HG03571 (cell line): ENCODE measurements around the gene LYPD5.
"Not testable (repeated sequence)": the region's sequence is repeated elsewhere in the genome, so short reads cannot be mapped to it uniquely, and the experiment has no call there.

Experiments
- ATAC-seq: cut with Tn5 transposase; IDR thresholded peaks from one replicate; pipeline ENCODE4 v1.9.1; 2021; ENCODE audit not compliant: unreplicated experiment

Gene LYPD5

GRCh38 chr19:43778651-43779050 is 23.6 kb downstream of the LYPD5 start:
- no peak for ATAC-seq

GRCh38 chr19:43777163-43777695 is 25.0 kb downstream of the LYPD5 start:
- ATAC-seq = no peak

- no peak for ATAC-seq
Observed at GRCh38 chr19:43776286-43776685, 26.0 kb downstream of the LYPD5 start.

GRCh38 chr19:43775299-43775890 is 26.9 kb downstream of the LYPD5 start:
- ATAC-seq = no peak

GRCh38 chr19:43774940-43775258 is 27.3 kb downstream of the LYPD5 start:
- ATAC-seq = not testable (repeated sequence)

DNA sequence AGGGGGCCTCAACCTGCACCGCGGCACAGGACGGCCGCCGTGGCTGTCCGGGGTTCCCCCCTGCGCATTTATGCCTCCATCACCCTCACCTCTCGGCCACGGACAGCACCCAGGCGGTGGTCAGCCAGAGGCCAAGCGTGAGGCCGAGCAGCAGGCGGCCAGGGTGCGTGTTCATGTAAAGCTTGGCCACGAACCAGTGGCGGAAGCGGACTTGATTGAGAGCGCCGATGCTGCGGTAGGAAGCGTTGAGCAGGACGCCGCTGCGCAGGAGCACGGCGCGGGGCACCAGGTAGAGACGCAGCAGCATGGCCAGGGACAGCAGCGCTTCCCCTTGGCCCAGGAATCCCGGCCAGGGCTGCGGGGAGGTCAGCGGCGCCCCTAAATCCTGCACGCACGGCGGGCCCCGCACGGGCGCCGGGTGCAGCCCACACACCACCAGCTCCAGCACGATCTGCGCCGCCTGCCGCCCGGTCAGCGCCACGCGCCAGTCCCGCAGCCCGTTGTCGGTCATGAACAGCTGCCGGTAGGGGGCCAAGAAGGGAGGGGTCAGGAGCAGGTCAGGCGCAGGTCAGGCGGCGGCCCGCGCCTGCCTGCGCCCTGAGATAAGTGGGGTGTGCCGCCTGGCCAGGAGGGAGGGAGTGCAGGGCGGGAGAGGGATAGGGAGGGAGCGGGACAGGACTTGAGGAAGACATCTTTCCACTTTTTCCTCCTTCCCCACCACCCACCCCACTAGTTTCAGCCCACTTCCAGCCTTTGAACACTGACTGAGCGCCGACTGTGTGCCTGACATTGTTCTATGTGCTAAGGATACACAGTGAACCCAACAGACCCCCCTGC is 27.9 kb downstream of the LYPD5 start:
- no peak for ATAC-seq

DNA sequence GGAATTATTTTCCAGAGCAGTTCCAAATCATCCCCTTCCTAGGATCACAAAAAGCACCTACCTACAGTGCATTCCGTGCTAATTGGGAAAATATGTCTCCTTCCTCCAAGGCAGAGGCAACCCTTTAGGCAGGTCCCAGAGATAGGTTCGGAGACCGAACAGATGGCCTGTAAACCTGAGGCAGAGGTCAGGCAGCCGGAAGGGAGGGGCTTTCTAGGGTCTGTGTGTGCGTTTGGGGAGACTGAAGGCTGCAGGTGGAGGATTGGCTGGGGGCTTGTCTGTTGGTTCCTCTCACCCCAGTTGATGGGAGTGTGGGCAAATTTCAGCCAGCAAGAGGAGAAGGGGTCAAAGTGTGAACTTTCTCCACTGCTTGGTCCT is 28.5 kb downstream of the LYPD5 start:
- ATAC-seq = no peak

GRCh38 chr19:43769256-43769655 is 33.0 kb downstream of the LYPD5 start:
- ATAC-seq = no peak

- ATAC-seq = no peak
Observed at GRCh38 chr19:43768273-43769050, 33.8 kb downstream of the LYPD5 start.

DNA sequence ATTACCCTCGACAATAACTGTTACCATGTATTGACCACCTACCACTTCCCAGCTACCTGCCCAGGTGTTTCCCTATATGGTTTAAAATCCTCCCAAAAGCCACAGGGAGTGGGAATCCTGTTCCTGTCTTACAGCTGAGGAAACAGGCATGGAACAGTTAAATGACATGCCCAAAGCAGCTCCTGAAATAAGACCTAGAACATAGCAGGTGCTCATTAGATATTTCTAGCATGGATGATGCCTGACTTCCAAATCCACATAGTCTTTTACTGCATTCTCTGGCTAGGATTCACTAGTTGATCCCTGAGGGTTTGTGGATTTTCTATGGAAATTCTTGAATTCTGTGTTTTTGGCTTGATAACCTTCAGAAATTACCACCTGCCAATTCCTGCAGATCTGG is 34.4 kb downstream of the LYPD5 start:
- ATAC-seq = no peak

GRCh38 chr19:43767316-43767715 is 34.9 kb downstream of the LYPD5 start:
- ATAC-seq = no peak

GRCh38 chr19:43766755-43767043 is 35.5 kb downstream of the LYPD5 start:
- ATAC-seq = no peak

DNA sequence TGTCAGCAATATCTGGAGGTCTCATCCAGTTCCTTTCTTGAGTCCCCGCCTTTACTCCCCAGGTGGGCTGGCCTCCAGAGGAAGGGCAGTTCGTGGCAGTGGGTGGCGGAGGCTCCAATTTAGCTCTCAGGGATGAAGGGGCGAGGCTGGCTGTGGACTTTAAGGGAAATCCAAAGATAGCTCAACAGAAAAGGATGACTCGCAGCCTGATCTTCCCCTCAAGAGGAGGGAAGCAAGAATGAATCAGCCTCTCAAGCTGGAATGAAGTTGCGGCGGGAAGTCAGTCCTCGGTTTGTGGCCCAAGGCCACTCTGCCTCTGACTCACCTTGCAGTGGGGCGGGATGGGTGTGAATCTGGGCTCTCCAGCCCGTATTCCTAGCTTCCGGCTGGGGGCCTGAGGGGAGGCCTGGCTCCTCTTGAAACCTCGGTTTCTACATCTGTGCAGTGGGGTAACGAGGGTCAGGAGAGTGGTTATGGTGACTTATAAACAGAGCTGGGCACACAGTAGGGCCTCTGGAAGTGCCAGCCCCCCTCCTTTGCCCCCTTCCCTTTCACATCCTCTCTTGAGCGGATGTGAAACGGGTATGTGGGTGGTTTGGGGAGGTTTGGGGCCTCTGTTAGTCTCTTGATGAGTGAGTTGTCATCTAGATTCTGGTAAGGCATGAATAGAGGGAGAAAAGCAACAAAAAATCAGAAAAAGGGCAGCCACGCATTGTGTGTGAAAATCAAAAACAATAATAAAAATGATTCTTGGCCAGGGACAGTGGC is 37.0 kb downstream of the LYPD5 start:
- peak; percentile 61 for ATAC-seq

GRCh38 chr19:43764684-43765083 is 37.6 kb downstream of the LYPD5 start:
- not testable (repeated sequence) for ATAC-seq

GRCh38 chr19:43763473-43763939 is 38.7 kb downstream of the LYPD5 start:
- no peak for ATAC-seq

DNA sequence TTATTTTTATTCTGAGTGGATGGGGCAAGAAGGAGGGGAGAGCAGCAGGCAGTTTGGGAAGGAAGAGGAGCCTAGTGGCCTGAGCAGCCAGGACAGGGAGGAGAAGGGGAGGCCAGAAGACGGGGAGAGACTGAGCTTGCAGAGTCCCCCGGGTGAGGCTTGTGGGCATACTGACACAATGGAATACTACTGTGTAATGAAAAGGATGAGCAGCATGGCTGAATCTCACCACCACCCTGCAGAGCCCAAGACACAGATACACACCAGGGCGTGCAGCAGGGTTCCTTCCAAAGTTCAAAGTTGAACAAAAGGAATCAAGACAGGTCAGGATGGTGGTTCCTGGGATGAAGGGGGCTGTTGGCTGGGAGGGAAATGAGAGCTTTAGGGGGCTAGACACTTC is 39.4 kb downstream of the LYPD5 start:
- ATAC-seq = no peak

- no peak for ATAC-seq
Observed at GRCh38 chr19:43760941-43761340, 41.3 kb downstream of the LYPD5 start.

DNA sequence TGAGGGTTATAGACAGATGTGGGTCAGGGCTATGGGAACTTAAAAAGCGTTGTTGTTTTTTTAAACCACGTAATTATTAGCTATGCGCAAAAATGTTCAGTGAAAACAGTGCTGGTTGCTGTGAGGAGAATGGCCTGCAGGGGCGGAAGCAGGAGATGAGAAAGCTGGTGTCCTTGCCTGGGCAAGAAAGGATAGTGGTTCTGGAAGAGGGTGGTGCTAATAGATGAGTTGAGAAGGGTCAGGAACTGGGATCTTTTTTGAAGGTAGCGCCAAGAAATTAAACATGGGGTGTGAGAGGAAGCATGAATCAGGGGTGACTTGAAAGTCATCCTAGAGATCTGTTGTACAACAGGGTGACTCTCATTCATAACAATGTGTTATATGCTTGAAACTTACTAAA is 42.7 kb downstream of the LYPD5 start:
- ATAC-seq = no peak

DNA sequence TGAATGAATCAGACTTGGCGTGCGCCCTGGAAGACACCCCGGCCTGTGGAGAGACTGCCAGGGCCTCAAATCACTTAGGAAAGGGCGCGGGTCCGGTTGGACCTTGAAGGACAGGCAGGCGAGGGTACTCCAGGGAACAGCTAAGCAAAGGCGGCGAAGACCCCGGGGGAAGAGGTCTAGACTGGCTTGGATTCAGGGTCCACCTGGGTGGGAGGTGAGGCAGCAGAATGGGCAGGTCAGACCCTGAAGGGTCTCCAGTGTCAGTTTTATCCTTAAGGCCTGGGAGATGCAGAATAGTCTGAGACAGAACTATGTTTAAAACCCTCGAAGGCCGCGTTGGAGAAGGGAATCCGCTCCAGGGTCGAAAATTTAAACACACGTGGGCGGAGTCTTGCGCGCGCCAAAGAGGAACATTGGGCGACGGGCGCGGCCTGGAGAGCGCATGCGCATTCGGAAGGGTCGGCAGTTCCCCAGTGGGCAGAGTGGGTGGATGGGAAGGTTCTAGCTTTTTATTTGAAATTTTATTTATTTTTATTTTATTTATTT is 46.9 kb downstream of the LYPD5 start:
- ATAC-seq = peak; percentile 18

GRCh38 chr19:43754503-43755255 is 47.6 kb downstream of the LYPD5 start, which contains the start of gene SMG9:
Gene SMG9 (minus strand): TSS chr19:43754962. CDS start chr19:43750741, 4,221 bp downstream.
- ATAC-seq = peak; percentile 45
